Measurements from ENCODE around the gene BPIFB4.
"Not testable (repeated sequence)": the region's sequence is repeated elsewhere in the genome, so short reads cannot be mapped to it uniquely, and the experiment has no call there.

BPIFB4 gene

GRCh38 chr20:33110147-33110825 is 30.8 kb downstream of the BPIFB4 start:
- TF ChIP-seq, protein P1, sequence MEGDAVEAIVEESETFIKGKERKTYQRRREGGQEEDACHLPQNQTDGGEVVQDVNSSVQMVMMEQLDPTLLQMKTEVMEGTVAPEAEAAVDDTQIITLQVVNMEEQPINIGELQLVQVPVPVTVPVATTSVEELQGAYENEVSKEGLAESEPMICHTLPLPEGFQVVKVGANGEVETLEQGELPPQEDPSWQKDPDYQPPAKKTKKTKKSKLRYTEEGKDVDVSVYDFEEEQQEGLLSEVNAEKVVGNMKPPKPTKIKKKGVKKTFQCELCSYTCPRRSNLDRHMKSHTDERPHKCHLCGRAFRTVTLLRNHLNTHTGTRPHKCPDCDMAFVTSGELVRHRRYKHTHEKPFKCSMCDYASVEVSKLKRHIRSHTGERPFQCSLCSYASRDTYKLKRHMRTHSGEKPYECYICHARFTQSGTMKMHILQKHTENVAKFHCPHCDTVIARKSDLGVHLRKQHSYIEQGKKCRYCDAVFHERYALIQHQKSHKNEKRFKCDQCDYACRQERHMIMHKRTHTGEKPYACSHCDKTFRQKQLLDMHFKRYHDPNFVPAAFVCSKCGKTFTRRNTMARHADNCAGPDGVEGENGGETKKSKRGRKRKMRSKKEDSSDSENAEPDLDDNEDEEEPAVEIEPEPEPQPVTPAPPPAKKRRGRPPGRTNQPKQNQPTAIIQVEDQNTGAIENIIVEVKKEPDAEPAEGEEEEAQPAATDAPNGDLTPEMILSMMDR (IDR thresholded peaks at IDR 0.05; ENCODE audit: borderline replicate concordance, control extremely low read depth, extremely low read depth, insufficient read depth, missing control alignments) = no peak
- DNase-seq (ENCODE audit: low spot score) = no peak
- in situ Hi-C loops (cut with MboI; ENCODE audit: low sequenced_read_pairs, unreplicated experiment) = no loop called here

DNA sequence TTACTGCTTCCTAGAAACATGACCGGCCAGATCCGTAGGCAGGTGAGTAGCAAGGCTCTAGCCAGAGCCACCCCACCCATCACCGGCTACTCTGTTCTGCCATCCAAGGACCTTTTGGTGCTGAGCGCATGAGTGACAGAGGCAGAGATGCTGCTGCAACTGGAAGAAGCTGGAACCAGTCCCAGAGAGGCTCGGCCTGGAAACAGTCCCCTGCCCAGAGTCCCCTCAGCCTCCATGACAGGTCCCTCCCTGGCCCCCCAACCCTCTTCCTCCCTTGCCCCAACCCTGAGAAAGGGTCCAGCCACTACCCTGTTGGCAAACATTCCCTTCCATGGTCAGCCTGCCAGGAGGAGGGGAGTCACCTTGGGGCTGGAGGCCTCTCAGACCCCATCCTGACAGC is 31.9 kb downstream of the BPIFB4 start:
- in situ Hi-C loops (cut with MboI; ENCODE audit: low sequenced_read_pairs, unreplicated experiment) = no loop called here

DNA sequence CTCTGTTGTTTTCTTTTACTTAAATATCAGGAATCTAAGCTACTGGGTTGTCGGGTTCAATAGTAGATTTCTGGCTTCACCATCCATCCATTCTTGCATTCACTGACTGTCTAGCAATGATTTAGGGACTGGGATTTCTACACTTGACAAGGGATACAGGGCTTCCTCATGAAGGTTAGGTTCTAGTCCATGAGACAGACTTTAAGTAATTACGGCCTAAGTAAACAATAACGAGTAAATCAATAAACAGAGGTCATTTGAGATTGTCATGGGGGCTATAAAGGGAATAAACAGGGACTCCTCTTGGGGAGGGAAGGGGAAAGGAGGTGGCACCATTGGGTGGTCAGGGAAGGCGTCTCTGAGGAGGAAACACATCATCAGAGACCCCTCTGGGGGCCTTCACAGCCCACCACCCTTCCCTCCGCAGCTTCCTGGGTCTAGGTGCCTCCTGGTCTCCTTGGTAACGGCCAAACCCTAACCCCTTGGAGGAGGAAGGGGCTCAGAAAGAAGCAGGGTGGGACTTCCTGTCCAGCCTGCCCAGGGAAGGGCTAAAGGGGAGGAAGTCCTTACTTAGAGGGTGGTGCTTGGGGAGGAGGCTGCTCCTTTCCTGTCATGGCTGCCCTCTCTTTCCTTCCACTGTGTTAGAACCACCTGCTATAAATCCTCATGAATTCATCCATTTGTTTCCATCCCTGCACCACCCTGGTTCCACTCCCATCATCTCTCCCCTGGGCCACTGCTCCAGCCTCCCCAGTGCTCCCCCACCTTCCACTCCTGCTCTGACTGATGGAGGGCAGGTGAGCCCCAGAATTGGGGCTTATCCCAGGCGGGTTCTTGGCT is 33.3 kb downstream of the BPIFB4 start:
- TF ChIP-seq, protein P1 (IDR thresholded peaks at IDR 0.05; ENCODE audit: borderline replicate concordance, control extremely low read depth, extremely low read depth, insufficient read depth, missing control alignments) = no peak
- no peak for DNase-seq (ENCODE audit: low spot score)
- in situ Hi-C loops (cut with MboI; ENCODE audit: low sequenced_read_pairs, unreplicated experiment) = no loop called here

More for the DNA sequence above, 31.9 kb downstream of the BPIFB4 start:
- DNase-seq (ENCODE audit: low spot score) = no peak
- TF ChIP-seq, protein P1 (IDR thresholded peaks at IDR 0.05; ENCODE audit: borderline replicate concordance, control extremely low read depth, extremely low read depth, insufficient read depth, missing control alignments) = no peak

DNA sequence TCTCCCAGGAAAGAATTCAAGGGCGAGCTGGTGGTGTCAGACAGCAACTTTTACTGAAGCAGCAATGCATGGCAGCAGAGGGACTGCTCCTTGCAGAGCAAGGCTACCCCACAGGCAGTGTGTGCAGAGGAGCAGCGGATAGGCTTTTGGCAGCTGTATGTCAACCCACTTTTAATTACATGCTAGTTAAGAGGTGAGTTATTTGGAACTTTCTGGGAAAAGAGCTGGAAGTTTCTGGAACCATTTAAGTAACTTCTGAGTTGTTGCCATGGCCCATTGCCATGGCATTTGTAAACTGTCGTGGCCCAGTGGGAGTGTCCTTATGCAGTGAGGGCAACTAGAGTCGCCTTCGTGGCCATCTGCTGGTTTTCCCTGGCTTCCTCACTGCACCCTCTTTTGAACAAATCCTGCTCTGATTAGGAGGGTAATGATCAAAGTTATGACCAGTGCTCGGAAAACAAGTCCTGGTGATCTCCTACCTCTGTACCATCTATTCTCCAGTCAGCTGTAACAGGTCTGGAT is 34.0 kb downstream of the BPIFB4 start:
- in situ Hi-C loops (cut with MboI; ENCODE audit: low sequenced_read_pairs, unreplicated experiment) = no loop called here
- DNase-seq (ENCODE audit: low spot score) = no peak
- TF ChIP-seq, protein P1 (IDR thresholded peaks at IDR 0.05; ENCODE audit: borderline replicate concordance, control extremely low read depth, extremely low read depth, insufficient read depth, missing control alignments) = no peak

DNA sequence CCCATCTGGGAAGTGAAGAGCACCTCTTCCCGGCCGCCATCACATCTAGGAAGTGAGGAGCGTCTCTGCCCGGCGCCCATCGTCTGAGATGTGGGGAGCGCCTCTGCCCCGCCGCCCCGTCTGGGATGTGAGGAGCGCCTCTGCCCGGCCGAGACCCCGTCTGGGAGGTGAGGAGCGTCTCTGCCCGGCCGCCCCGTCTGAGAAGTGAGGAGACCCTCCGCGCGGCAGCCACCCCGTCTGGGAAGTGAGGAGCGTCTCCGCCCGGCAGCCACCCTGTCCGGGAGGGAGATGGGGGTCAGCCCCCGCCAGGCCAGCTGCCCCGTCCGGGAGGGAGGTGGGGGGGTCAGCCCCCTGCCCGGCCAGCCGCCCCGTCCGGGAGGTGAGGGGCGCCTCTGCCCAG is 36.1 kb downstream of the BPIFB4 start:
- in situ Hi-C loops (cut with MboI; ENCODE audit: low sequenced_read_pairs, unreplicated experiment); DNase-seq (ENCODE audit: low spot score): not testable (repeated sequence)

GRCh38 chr20:33119725-33120720 is 40.6 kb downstream of the BPIFB4 start:
- in situ Hi-C loops (cut with MboI; ENCODE audit: low sequenced_read_pairs, unreplicated experiment) = no loop called here
- peak; percentile 57 for DNase-seq (ENCODE audit: low spot score)
- TF ChIP-seq, protein P1 (IDR thresholded peaks at IDR 0.05; ENCODE audit: borderline replicate concordance, control extremely low read depth, extremely low read depth, insufficient read depth, missing control alignments) = no peak
